SK-N-SH (cell line): ENCODE results near the gene PNKP. TPM values are rescaled to one million over a fixed set of nuclear protein-coding genes. Genes with fewer than 3 reads are reported as not detected.

Source experiments
- CTCF ChIA-PET: fragments of 300-600, 350-600 bp; formaldehyde crosslinking; extraction: SDS; loops from one replicate; lab custom pipeline; 2021; lab: Yijun Ruan, JAX
- POLR2A ChIA-PET: fragments of 350-600 bp; sonication (Branson Sonifier 250); formaldehyde crosslinking; extraction: SDS; loops from one replicate; lab custom pipeline; 2020; ENCODE audit warnings: antibody characterized with exemption, inconsistent platforms; lab: Yijun Ruan, JAX
- DNase-seq: peaks from one replicate; pipeline ENCODE4 v3.0.0; 2012
- H2AFZ ChIP-seq: fragments of 200-600 bp; sonication (generic); 2 replicates; pipeline ENCODE4 v1.8.1; 2016; ENCODE audit warnings: antibody characterized with exemption, mild to moderate bottlenecking, low read depth
- H3F3A ChIP-seq: fragments of 200-600 bp; sonication (generic); replicated peaks from 2 replicates; pipeline ENCODE3; 2016; ENCODE audit warnings: antibody characterized with exemption, mild to moderate bottlenecking; ENCODE audit not compliant: insufficient read depth
- H3K27ac ChIP-seq, 2 experiments: fragments of 200-500 bp in 1 of 2; fragments of 200-600 bp in 1 of 2; sonication (Bioruptor generic) in 1 of 2; sonication (generic), shearing (Covaris generic) in 1 of 2; 2 replicates each; pipeline versions ENCODE4 v1.5.1 to v1.6.1; 2014 to 2016; ENCODE audit warnings: low read depth in 2 of 2, inconsistent platforms in 1 of 2, low read length in 1 of 2, mild to moderate bottlenecking in 1 of 2, mixed read lengths in 1 of 2
- H3K27me3 ChIP-seq: fragments of 200-600 bp; sonication (generic), shearing (Covaris generic); 2 replicates; pipeline ENCODE4 v1.6.1; 2016; ENCODE audit warnings: mixed run types; ENCODE audit not compliant: insufficient read depth
- H3K36me3 ChIP-seq, 2 experiments: fragments of 200-500 bp in 1 of 2; fragments of 200-600 bp in 1 of 2; sonication (Bioruptor generic) in 1 of 2; sonication (generic) in 1 of 2; replicated peaks in 1 of 2; 2 replicates each; pipeline versions ENCODE3 to v1.5.1; 2014 to 2016; ENCODE audit warnings: low read length in 1 of 2, mild to moderate bottlenecking in 1 of 2; ENCODE audit not compliant: insufficient read depth in 2 of 2, control insufficient read depth in 1 of 2
- H3K4me1 ChIP-seq, 2 experiments: fragments of 200-500 bp in 1 of 2; fragments of 200-600 bp in 1 of 2; sonication (Bioruptor generic) in 1 of 2; sonication (generic), shearing (Covaris generic) in 1 of 2; 2 replicates each; pipeline versions ENCODE4 v1.5.1 to v1.6.1; 2014 to 2016; ENCODE audit warnings: low read depth in 1 of 2, low read length in 1 of 2, mixed run types in 1 of 2; ENCODE audit not compliant: insufficient read depth in 2 of 2, control insufficient read depth in 1 of 2
- H3K4me2 ChIP-seq: fragments of 200-600 bp; sonication (generic), shearing (Covaris generic); 2 replicates; pipeline ENCODE4 v1.6.1; 2017; ENCODE audit warnings: mixed run types
- H3K4me3 ChIP-seq, 2 experiments: fragments of 200-500 bp in 1 of 2; fragments of 200-600 bp in 1 of 2; sonication (Bioruptor generic) in 1 of 2; sonication (generic), shearing (Covaris generic) in 1 of 2; 2 replicates each; pipeline versions ENCODE4 v1.5.1 to v1.8.1; 2014 to 2016; ENCODE audit warnings: low read depth in 2 of 2, inconsistent platforms in 1 of 2, low read length in 1 of 2, mild to moderate bottlenecking in 1 of 2, mixed read lengths in 1 of 2, moderate library complexity in 1 of 2
- H3K79me2 ChIP-seq: fragments of 200-600 bp; sonication (generic); 2 replicates; pipeline ENCODE4 v1.8.1; 2017; ENCODE audit warnings: mild to moderate bottlenecking; ENCODE audit not compliant: insufficient read depth
- H3K9ac ChIP-seq: fragments of 200-600 bp; sonication (generic); 2 replicates; pipeline ENCODE4 v1.6.1; 2017; ENCODE audit warnings: mixed run types
- H3K9me2 ChIP-seq: fragments of 200-600 bp; sonication (generic); 2 replicates; pipeline ENCODE4 v1.6.1; 2017; ENCODE audit warnings: mixed run types
- H3K9me3 ChIP-seq: fragments of 200-600 bp; sonication (generic); 2 replicates; pipeline ENCODE4 v1.6.1; 2017; ENCODE audit warnings: mixed run types, mild to moderate bottlenecking, moderate library complexity
- H4K20me1 ChIP-seq: fragments of 200-600 bp; sonication (generic); 2 replicates; pipeline ENCODE4 v1.6.1; 2017; ENCODE audit warnings: mild to moderate bottlenecking, mixed run types; ENCODE audit not compliant: insufficient read depth
- FOSL2 ChIP-seq: IDR thresholded peaks from 2 replicates; pipeline ENCODE4 v1.4.0; 2012; ENCODE audit warnings: low read depth, mild to moderate bottlenecking, moderate library complexity, borderline replicate concordance
- FOXJ3 ChIP-seq: sonication (generic); formaldehyde crosslinking; IDR thresholded peaks from 2 replicates; pipeline ENCODE4 v1.5.1; 2020; ENCODE audit warnings: mild to moderate bottlenecking, missing genetic modification reagents
- JUND ChIP-seq: IDR thresholded peaks from 2 replicates; pipeline ENCODE4 v1.4.0; 2012
- MXI1 ChIP-seq: IDR thresholded peaks from 2 replicates; pipeline ENCODE4 v1.6.1; 2012; ENCODE audit warnings: mild to moderate bottlenecking, low read depth, low read length, improper control_type of control experiment
- NRF1 ChIP-seq: IDR thresholded peaks from 2 replicates; pipeline ENCODE4 v1.6.1; 2012; ENCODE audit warnings: low read depth, mild to moderate bottlenecking, low read length
- RAD21 ChIP-seq: IDR thresholded peaks from 2 replicates; pipeline ENCODE4 v1.6.1; 2012; ENCODE audit warnings: mild to moderate bottlenecking, low read length
- RCOR1 ChIP-seq: fragments of 150-350 bp; IDR thresholded peaks from 2 replicates; pipeline ENCODE4 v1.6.1; 2017; ENCODE audit warnings: antibody characterized with exemption, low read length
- RFX5 ChIP-seq: IDR thresholded peaks from 2 replicates; pipeline ENCODE4 v1.6.1; 2012; ENCODE audit warnings: mild to moderate bottlenecking, improper control_type of control experiment, low read length
- SMC3 ChIP-seq: IDR thresholded peaks from 2 replicates; pipeline ENCODE4 v1.6.1; 2012; ENCODE audit warnings: low read depth, low read length, improper control_type of control experiment
- TEAD4 ChIP-seq: IDR thresholded peaks from 2 replicates; pipeline ENCODE4 v1.4.0; 2012; ENCODE audit warnings: mild to moderate bottlenecking, borderline replicate concordance; ENCODE audit not compliant: insufficient read depth
- WGBS: methylation state at CpG from one replicate; pipeline ENCODE4 v1.1.6; 2017; ENCODE audit warnings: low lambda C conversion rate; 5-methylcytosine and 5-hydroxymethylcytosine counted together
- polyA plus RNA-seq, 3 experiments: library from polyadenylated mRNA; depleted of rRNA; stranded (reverse); fragments of >200 nt; gene quantifications; 2 replicates each; pipeline ENCODE4 v1.2.3, GENCODE V29; 2012
- TF ChIP-seq, protein P1 (sequence below): fragments of 200-600 bp; sonication (generic); IDR thresholded peaks from 2 replicates; pipeline ENCODE4 v1.6.1; 2017; ENCODE audit warnings: antibody characterized with exemption, mild to moderate bottlenecking, moderate library complexity
- TF ChIP-seq, protein P2 (sequence below): IDR thresholded peaks from 2 replicates; pipeline ENCODE4 v1.4.0; 2012; ENCODE audit warnings: low read depth, borderline replicate concordance
- TF ChIP-seq, protein P3 (sequence below): IDR thresholded peaks from 2 replicates; pipeline ENCODE4 v1.6.1; 2012; ENCODE audit warnings: mild to moderate bottlenecking, low read depth, low read length, moderate library complexity
- TF ChIP-seq, protein P4 (sequence below): IDR thresholded peaks from 2 replicates; pipeline ENCODE4 v1.4.0; 2012; ENCODE audit warnings: low read depth

The PNKP gene
- polyA plus RNA-seq, 1 of the 3 experiments (the other 2 are of a cell fraction) = 52.0 TPM

DNA sequence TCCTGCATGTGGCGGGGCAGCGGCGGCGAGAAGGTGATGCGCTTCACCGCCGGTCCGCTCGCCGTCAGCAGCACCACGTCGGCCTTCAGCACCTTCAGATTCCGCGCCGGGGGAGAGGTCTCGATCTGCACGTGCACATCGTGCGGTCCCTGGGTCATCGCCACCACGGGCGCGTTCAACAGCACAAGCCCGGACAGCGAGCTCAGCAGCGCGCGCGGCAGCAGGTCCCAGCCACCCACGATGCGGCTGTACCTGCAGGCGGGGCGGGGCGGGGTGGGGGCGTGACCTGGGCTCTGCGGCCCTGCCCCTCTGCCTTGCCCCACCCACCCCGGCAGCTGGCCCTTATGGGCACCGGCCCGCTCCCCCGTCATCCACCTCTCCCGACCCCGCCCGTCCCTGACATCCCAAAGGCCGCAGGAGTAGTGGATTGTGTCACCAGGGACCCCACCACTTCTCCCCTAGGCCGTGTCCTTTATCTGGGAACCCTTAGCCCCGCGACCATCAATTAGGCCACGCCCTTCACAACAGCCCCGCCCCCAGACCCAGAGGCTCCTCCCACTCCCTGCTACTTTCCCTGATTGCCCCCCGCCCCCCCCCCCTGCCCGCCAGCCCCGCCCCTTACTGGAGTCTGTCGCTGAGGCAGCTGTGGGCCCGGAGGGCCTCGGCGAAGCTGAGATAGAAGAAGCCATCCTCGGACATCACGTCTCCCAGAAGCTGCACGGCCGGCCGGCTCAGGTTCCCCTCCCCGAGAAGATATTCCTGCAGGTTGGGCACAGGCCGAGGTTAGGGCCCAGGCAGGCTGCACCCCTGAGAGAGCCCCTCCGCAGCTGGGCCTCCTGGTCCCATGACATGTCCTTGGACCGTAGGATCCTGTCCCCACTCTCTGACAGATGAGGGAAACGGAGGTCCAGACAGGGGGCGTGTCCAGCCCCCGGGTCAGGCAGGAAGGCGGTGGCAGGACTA, 23.3 kb upstream of the PNKP start:
- Histone ChIP-seq H3K27ac (peak overlapping the region in 1 of 2 experiments; percentile 44; a peak in 1 of 4 replicates), H3K9ac (no peak overlapping the region), H3F3A (peaks cover 8% of the 10 kb centered on the region), H3K9me3 (no peaks in the 10 kb centered on the region), H3K4me3 (peak overlapping the region; percentile 33 to 43; a peak in 2 of 4 replicates), H3K9me2 (no peaks in the 10 kb centered on the region), H3K4me1 (peaks cover 0 to 13% of the 10 kb centered on the region in 2 experiments; a peak in 1 of 4 replicates), H4K20me1 (no peaks in the 10 kb centered on the region), H3K4me2 (peak overlapping the region; percentile 47), H3K36me3 (peaks cover 0 to 4% of the 10 kb centered on the region in 2 experiments), H2AFZ (no peak overlapping the region), H3K79me2 (no peaks in the 10 kb centered on the region), H3K27me3 (no peaks in the 10 kb centered on the region)
- no peak for TF ChIP-seq RCOR1
- 38% methylated on average over 25 of the region's 69 CpGs for WGBS
- CTCF ChIA-PET = interaction anchor here (0.6 to 1.6 kb wide), 15 partner anchors 9 to 90 kb away, joined by 3 to 12 read pairs (median 4); partner anchors contain the start of genes AKT1S1, ATF5, NUP62 and TBC1D17
- DNase-seq = peak; percentile 93
- POLR2A ChIA-PET = interaction anchor here (0.7 to 1.8 kb wide), 5 partner anchors 9 to 214 kb away, joined by 3 to 9 read pairs (median 3); partner anchors contain the start of genes AKT1S1, ATF5, NUP62 and TBC1D17

DNA sequence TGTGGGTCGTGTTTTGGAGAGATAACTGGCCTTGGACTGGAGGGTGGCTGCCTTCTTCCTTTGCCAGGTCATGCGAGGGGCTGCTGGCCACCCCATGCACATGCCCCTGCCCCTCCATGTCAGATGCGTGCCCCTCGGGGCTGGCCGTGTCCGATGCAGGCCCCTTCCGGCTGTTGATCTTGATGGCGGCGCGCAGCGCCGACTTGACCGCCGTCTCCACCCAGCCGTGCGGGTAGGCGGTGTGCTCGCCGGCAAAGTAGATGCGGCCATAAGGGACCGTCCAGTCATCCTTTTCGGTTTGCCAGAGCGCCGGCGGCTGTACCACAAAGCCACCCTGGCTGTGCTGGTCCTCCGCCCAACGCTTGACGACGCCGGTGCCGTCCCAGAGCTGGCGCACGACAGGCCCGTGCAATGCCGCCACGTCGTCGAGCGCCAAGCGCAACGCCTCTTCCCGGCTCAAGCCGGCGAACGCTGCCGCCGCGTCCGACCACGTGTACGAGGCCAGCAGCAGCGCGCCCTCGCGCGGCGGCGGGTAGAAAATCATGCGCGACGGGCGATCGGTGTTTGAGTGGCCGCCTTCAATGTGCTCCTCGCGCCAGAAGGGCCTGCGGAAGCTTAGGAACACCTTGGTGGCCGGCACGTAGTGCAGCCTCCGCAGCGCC, 22.4 kb upstream of the PNKP start:
- Histone ChIP-seq H3K27ac (no peak overlapping the region; a peak in 1 of 4 replicates), H2AFZ (no peak overlapping the region), H3K79me2 (no peaks in the 10 kb centered on the region), H3K9me3 (no peaks in the 10 kb centered on the region), H3F3A (peaks cover 10% of the 10 kb centered on the region), H3K4me1 (peaks cover 0 to 13% of the 10 kb centered on the region in 2 experiments; a peak in 1 of 4 replicates), H3K4me2 (peak overlapping the region; percentile 47), H3K4me3 (peak overlapping the region; percentile 33 to 43; a peak in 2 of 4 replicates), H3K27me3 (no peaks in the 10 kb centered on the region), H3K36me3 (peaks cover 0 to 4% of the 10 kb centered on the region in 2 experiments), H3K9me2 (no peaks in the 10 kb centered on the region), H3K9ac (no peak overlapping the region), H4K20me1 (no peaks in the 10 kb centered on the region)
- 45% methylated on average over 53 of the region's 71 CpGs for WGBS
- DNase-seq = peak; percentile 82
- ChIA-PET CTCF (interaction anchor here (0.8 to 1.6 kb wide), 14 partner anchors 9 to 89 kb away, joined by 3 to 12 read pairs (median 4); partner anchors contain the start of genes AKT1S1, ATF5, NUP62 and TBC1D17), POLR2A (interaction anchor here (1.0 to 1.8 kb wide), 2 partner anchors 9 to 13 kb away, joined by 3 to 9 read pairs; partner anchors contain the start of genes AKT1S1 and TBC1D17)
- TF ChIP-seq MXI1 = peak; percentile 86
- TF ChIP-seq, protein P1, sequence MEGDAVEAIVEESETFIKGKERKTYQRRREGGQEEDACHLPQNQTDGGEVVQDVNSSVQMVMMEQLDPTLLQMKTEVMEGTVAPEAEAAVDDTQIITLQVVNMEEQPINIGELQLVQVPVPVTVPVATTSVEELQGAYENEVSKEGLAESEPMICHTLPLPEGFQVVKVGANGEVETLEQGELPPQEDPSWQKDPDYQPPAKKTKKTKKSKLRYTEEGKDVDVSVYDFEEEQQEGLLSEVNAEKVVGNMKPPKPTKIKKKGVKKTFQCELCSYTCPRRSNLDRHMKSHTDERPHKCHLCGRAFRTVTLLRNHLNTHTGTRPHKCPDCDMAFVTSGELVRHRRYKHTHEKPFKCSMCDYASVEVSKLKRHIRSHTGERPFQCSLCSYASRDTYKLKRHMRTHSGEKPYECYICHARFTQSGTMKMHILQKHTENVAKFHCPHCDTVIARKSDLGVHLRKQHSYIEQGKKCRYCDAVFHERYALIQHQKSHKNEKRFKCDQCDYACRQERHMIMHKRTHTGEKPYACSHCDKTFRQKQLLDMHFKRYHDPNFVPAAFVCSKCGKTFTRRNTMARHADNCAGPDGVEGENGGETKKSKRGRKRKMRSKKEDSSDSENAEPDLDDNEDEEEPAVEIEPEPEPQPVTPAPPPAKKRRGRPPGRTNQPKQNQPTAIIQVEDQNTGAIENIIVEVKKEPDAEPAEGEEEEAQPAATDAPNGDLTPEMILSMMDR = peak; percentile 61
- TF ChIP-seq RAD21 = peak; percentile 26; the same call in 1 of the 2 replicates
- TF ChIP-seq FOSL2 = no peak
- TF ChIP-seq, protein P2, sequence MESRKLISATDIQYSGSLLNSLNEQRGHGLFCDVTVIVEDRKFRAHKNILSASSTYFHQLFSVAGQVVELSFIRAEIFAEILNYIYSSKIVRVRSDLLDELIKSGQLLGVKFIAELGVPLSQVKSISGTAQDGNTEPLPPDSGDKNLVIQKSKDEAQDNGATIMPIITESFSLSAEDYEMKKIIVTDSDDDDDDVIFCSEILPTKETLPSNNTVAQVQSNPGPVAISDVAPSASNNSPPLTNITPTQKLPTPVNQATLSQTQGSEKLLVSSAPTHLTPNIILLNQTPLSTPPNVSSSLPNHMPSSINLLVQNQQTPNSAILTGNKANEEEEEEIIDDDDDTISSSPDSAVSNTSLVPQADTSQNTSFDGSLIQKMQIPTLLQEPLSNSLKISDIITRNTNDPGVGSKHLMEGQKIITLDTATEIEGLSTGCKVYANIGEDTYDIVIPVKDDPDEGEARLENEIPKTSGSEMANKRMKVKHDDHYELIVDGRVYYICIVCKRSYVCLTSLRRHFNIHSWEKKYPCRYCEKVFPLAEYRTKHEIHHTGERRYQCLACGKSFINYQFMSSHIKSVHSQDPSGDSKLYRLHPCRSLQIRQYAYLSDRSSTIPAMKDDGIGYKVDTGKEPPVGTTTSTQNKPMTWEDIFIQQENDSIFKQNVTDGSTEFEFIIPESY = no peak
- TF ChIP-seq, protein P3, sequence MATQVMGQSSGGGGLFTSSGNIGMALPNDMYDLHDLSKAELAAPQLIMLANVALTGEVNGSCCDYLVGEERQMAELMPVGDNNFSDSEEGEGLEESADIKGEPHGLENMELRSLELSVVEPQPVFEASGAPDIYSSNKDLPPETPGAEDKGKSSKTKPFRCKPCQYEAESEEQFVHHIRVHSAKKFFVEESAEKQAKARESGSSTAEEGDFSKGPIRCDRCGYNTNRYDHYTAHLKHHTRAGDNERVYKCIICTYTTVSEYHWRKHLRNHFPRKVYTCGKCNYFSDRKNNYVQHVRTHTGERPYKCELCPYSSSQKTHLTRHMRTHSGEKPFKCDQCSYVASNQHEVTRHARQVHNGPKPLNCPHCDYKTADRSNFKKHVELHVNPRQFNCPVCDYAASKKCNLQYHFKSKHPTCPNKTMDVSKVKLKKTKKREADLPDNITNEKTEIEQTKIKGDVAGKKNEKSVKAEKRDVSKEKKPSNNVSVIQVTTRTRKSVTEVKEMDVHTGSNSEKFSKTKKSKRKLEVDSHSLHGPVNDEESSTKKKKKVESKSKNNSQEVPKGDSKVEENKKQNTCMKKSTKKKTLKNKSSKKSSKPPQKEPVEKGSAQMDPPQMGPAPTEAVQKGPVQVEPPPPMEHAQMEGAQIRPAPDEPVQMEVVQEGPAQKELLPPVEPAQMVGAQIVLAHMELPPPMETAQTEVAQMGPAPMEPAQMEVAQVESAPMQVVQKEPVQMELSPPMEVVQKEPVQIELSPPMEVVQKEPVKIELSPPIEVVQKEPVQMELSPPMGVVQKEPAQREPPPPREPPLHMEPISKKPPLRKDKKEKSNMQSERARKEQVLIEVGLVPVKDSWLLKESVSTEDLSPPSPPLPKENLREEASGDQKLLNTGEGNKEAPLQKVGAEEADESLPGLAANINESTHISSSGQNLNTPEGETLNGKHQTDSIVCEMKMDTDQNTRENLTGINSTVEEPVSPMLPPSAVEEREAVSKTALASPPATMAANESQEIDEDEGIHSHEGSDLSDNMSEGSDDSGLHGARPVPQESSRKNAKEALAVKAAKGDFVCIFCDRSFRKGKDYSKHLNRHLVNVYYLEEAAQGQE = no peak
- TF ChIP-seq TEAD4 = no peak
- 0 out of 2 replicates have a peak, but pooled peaks have one; percentile 35 for TF ChIP-seq FOXJ3 (CRISPR knock-in tag)
- peak; percentile 11; the same call in 1 of the 2 replicates for TF ChIP-seq SMC3
- no peak for TF ChIP-seq NRF1
- TF ChIP-seq, protein P4, sequence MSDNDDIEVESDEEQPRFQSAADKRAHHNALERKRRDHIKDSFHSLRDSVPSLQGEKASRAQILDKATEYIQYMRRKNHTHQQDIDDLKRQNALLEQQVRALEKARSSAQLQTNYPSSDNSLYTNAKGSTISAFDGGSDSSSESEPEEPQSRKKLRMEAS = peak; percentile 96
- TF ChIP-seq JUND = no peak
- TF ChIP-seq RFX5 = no peak
- TF ChIP-seq, all 33 proteins: peak for 6
